Mesendoderm (in vitro differentiated cells): ENCODE results near the gene DIAPH3.

ENCODE experiments used
- DNase-seq: peaks from one replicate; pipeline ENCODE4 v3.0.0; 2013
- H2AK5ac ChIP-seq: 2 replicates; pipeline ENCODE4 v1.6.1; 2013; ENCODE audit warnings: low read length, inconsistent platforms
- H2BK120ac ChIP-seq: 2 replicates; pipeline ENCODE4 v1.6.1; 2013; ENCODE audit warnings: low read depth, mild to moderate bottlenecking, low read length, moderate library complexity, mixed read lengths
- H2BK15ac ChIP-seq: replicated peaks from 2 replicates; pipeline ENCODE4 v1.6.1; 2013; ENCODE audit warnings: low read depth, mild to moderate bottlenecking, moderate library complexity
- H2BK5ac ChIP-seq: 2 replicates; pipeline ENCODE4 v1.6.1; 2013; ENCODE audit warnings: low read length, inconsistent platforms
- H3K18ac ChIP-seq: 2 replicates; pipeline ENCODE4 v1.6.1; 2013; ENCODE audit warnings: mild to moderate bottlenecking, low read length, mixed read lengths
- H3K23ac ChIP-seq: one replicate; pipeline ENCODE4 v1.6.1; 2013; ENCODE audit warnings: low read length
- H3K27ac ChIP-seq: 2 replicates; pipeline ENCODE4 v1.5.1; 2013; ENCODE audit warnings: low read depth, mild to moderate bottlenecking, inconsistent platforms, low read length, moderate library complexity
- H3K27me3 ChIP-seq: 2 replicates; pipeline ENCODE4 v1.6.1; 2013; ENCODE audit warnings: low read length, control low read depth, mild to moderate bottlenecking, inconsistent platforms; ENCODE audit not compliant: insufficient read depth, poor library complexity
- H3K36me3 ChIP-seq: 2 replicates; pipeline ENCODE4 v1.6.1; 2013; ENCODE audit warnings: low read length, inconsistent platforms; ENCODE audit not compliant: control insufficient read depth, insufficient read depth
- H3K4ac ChIP-seq: one replicate; pipeline ENCODE4 v1.6.1; 2013; ENCODE audit warnings: low read depth, mild to moderate bottlenecking, low read length, moderate library complexity
- H3K4me1 ChIP-seq: 2 replicates; pipeline ENCODE4 v1.6.1; 2013; ENCODE audit warnings: low read depth, low read length, inconsistent platforms; ENCODE audit not compliant: control insufficient read depth
- H3K4me2 ChIP-seq: 2 replicates; pipeline ENCODE4 v1.6.1; 2013; ENCODE audit warnings: low read length
- H3K4me3 ChIP-seq: 2 replicates; pipeline ENCODE4 v1.5.1; 2013; ENCODE audit warnings: mild to moderate bottlenecking, low read length
- H3K56ac ChIP-seq: one replicate; pipeline ENCODE4 v1.6.1; 2013; ENCODE audit warnings: low read length
- H3K79me1 ChIP-seq: 2 replicates; pipeline ENCODE4 v1.6.1; 2013; ENCODE audit warnings: low read length, inconsistent platforms
- H3K79me2 ChIP-seq: 2 replicates; pipeline ENCODE4 v1.6.1; 2013; ENCODE audit warnings: mild to moderate bottlenecking, low read length; ENCODE audit not compliant: control insufficient read depth, insufficient read depth
- H3K9ac ChIP-seq: 2 replicates; pipeline ENCODE4 v1.6.1; 2013; ENCODE audit warnings: low read length, inconsistent platforms
- H4K5ac ChIP-seq: one replicate; pipeline ENCODE4 v1.6.1; 2013; ENCODE audit warnings: low read length
- H4K8ac ChIP-seq: one replicate; pipeline ENCODE4 v1.6.1; 2013; ENCODE audit warnings: low read depth, mild to moderate bottlenecking, control low read depth, low read length, moderate library complexity
- WGBS: extraction: QIAGEN DNeasy Blood & Tissue Kit; methylation state at CpG from one replicate; pipeline ENCODE4 v1.1.7; 2013; ENCODE audit warnings: low lambda C conversion rate, missing lambda C conversion rate; ENCODE audit not compliant: insufficient coverage; ENCODE audit errors: extremely low coverage; 5-methylcytosine and 5-hydroxymethylcytosine counted together

The DIAPH3 gene

DNA sequence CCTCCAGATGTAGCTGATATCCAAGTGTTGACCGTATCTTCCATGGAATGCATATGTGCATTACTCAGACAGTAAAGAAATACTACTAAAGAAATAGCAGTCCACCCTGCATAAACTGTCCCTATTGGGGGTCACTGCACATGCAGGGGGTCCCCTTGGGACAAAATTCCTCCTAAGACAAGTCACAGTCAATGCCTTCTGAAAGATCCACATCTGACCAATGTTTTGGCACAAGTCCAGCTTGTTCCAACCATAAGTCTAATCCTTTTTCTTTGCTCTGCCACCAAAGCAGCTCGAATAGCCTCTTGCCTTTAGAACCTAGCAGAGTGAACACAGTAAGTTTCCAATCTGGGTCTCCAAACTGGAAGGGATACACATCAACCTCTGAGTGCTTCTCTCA, 87.9 kb downstream of the DIAPH3 start:
- Histone ChIP-seq H3K23ac (no peak overlapping the region), H3K4ac (no peak overlapping the region), H2BK120ac (no peak overlapping the region)

DNA sequence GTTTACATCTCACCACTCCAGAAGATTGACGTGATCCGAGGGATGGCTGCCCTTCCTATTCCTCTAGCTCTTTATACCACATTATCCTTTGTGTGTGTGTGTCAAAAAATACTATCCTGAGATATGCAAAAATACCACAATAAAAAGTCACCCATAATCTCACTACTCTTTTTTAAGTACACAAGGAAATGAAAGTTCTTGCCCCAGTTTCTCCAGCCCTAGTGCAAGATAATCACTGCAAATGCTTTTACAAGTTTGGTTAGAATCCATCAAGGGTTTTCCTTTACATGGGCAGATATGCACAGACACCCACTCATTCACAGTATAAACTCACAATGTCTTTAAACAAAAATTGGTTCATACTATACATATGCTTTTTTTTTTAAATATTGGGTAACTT, 89.3 kb downstream of the DIAPH3 start:
- no CpG with 5 or more reads among the region's 2 CpGs for WGBS
- Histone ChIP-seq H3K4me2 (no peak overlapping the region), H4K8ac (no peak overlapping the region), H3K4me1 (no peaks in the 10 kb centered on the region), H3K18ac (no peak overlapping the region), H3K27ac (no peak overlapping the region), H3K9ac (no peak overlapping the region), H3K23ac (no peak overlapping the region), H3K36me3 (no peaks in the 10 kb centered on the region), H3K79me2 (no peaks in the 10 kb centered on the region), H4K5ac (no peak overlapping the region), H2AK5ac (no peak overlapping the region), H3K4me3 (no peak overlapping the region), H3K4ac (no peak overlapping the region), H2BK15ac (no peak overlapping the region), H3K79me1 (peaks cover 4% of the 10 kb centered on the region), H3K56ac (no peak overlapping the region), H3K27me3 (no peaks in the 10 kb centered on the region), H2BK5ac (no peak overlapping the region), H2BK120ac (no peak overlapping the region)
- DNase-seq = no peak

More for the DNA sequence above, 87.9 kb downstream of the DIAPH3 start:
- Histone ChIP-seq H2BK15ac (no peak overlapping the region), H3K56ac (no peak overlapping the region), H3K36me3 (no peaks in the 10 kb centered on the region), H4K8ac (peak overlapping the region; percentile 66), H3K27ac (no peak overlapping the region), H3K18ac (no peak overlapping the region), H3K4me3 (no peak overlapping the region), H3K27me3 (no peaks in the 10 kb centered on the region), H3K9ac (no peak overlapping the region), H3K79me2 (no peaks in the 10 kb centered on the region), H3K4me2 (no peak overlapping the region), H2AK5ac (no peak overlapping the region), H3K79me1 (peaks cover 4% of the 10 kb centered on the region), H2BK5ac (no peak overlapping the region), H4K5ac (no peak overlapping the region), H3K4me1 (no peaks in the 10 kb centered on the region)
- no CpG with 5 or more reads among the region's 2 CpGs for WGBS
- DNase-seq = no peak

DNA sequence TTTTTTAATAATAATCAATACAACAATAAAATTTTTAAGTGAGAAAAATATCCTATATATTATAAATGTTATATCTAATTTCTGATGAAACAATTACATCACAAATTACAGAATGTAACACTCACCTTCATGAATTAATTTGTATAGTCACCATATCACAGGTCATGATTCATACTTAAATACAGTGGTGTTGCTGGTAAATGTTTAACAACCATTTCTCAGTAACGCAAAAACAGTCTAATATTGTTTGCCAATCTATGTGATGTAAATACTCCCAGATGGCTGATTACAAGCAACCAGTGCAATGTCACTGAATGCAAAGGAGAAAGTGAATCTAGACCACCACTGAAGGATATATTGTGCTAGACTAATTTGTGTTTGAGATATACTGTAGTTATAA, 97.5 kb downstream of the DIAPH3 start:
- Histone ChIP-seq H3K27me3 (no peaks in the 10 kb centered on the region), H3K4me1 (no peaks in the 10 kb centered on the region), H3K79me2 (no peaks in the 10 kb centered on the region), H2BK120ac (no peak overlapping the region), H2AK5ac (no peak overlapping the region), H3K36me3 (no peaks in the 10 kb centered on the region), H2BK15ac (no peak overlapping the region), H3K4me3 (no peak overlapping the region), H3K4me2 (no peak overlapping the region), H3K18ac (no peak overlapping the region), H3K23ac (no peak overlapping the region), H4K8ac (no peak overlapping the region), H3K9ac (no peak overlapping the region), H3K56ac (no peak overlapping the region), H3K79me1 (no peaks in the 10 kb centered on the region), H3K27ac (no peak overlapping the region), H3K4ac (no peak overlapping the region), H2BK5ac (no peak overlapping the region), H4K5ac (no peak overlapping the region)
- DNase-seq = no peak
- WGBS = no CpG with 5 or more reads among the region's 1 CpG

GRCh38 chr13:60062502-60062901, 101.2 kb downstream of the DIAPH3 start:
- H4K8ac ChIP-seq = no peak overlapping the region
- H3K56ac ChIP-seq = no peak overlapping the region
- H2AK5ac ChIP-seq = no peak overlapping the region
- H3K4me1 ChIP-seq = no peaks in the 10 kb centered on the region
- H3K23ac ChIP-seq = no peak overlapping the region
- no peak overlapping the region for H4K5ac ChIP-seq
- H3K36me3 ChIP-seq = no peaks in the 10 kb centered on the region
- H3K9ac ChIP-seq = no peak overlapping the region
- H3K4ac ChIP-seq = no peak overlapping the region
- H3K79me2 ChIP-seq = no peaks in the 10 kb centered on the region
- DNase-seq = no peak
- no peaks in the 10 kb centered on the region for H3K79me1 ChIP-seq
- H2BK120ac ChIP-seq = no peak overlapping the region
- H3K18ac ChIP-seq = no peak overlapping the region
- H3K4me3 ChIP-seq = no peak overlapping the region
- no peaks in the 10 kb centered on the region for H3K27me3 ChIP-seq
- H3K27ac ChIP-seq = no peak overlapping the region
- no peak overlapping the region for H3K4me2 ChIP-seq
- no CpG with 5 or more reads among the region's 2 CpGs for WGBS
- no peak overlapping the region for H2BK5ac ChIP-seq
- H2BK15ac ChIP-seq = no peak overlapping the region

DNA sequence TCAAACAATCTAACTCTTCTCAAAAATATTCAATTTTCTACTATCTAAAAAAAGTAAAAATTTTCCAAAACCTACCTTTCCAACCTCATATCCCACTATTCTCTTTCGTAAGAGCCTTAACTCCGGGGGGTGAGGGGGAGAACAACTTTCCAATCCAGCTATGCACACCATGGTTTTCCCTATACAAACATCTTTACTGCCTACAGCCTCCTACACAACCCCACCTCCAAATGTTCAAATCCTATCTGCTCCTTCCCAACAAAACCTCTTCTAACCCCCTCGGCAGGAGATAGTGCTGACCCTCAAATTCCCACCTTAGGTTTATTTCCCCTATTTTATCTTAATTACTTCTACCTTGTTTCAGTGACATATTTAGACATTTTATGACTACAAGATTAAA, 102.0 kb downstream of the DIAPH3 start:
- Histone ChIP-seq H3K9ac (no peak overlapping the region), H3K4me3 (no peak overlapping the region), H3K4me2 (no peak overlapping the region), H3K56ac (no peak overlapping the region), H4K5ac (no peak overlapping the region), H2BK120ac (no peak overlapping the region), H3K4me1 (no peaks in the 10 kb centered on the region), H2BK5ac (no peak overlapping the region), H2AK5ac (no peak overlapping the region), H3K36me3 (no peaks in the 10 kb centered on the region), H3K79me1 (no peaks in the 10 kb centered on the region), H3K27ac (no peak overlapping the region), H3K18ac (no peak overlapping the region), H3K23ac (no peak overlapping the region), H3K79me2 (no peaks in the 10 kb centered on the region), H4K8ac (no peak overlapping the region), H2BK15ac (no peak overlapping the region), H3K4ac (no peak overlapping the region), H3K27me3 (no peaks in the 10 kb centered on the region)
- 100% methylated on average over 1 of the region's 3 CpGs for WGBS
- DNase-seq = no peak

GRCh38 chr13:60051754-60052285, 111.9 kb downstream of the DIAPH3 start:
- Histone ChIP-seq H3K4me2 (no peak overlapping the region), H3K79me2 (no peaks in the 10 kb centered on the region), H3K4me1 (no peaks in the 10 kb centered on the region), H3K79me1 (no peaks in the 10 kb centered on the region), H3K27me3 (no peaks in the 10 kb centered on the region), H3K27ac (no peak overlapping the region), H4K5ac (no peak overlapping the region), H3K18ac (no peak overlapping the region), H2BK15ac (no peak overlapping the region), H2BK5ac (no peak overlapping the region), H3K56ac (no peak overlapping the region), H3K36me3 (no peaks in the 10 kb centered on the region), H3K4me3 (no peak overlapping the region), H3K4ac (no peak overlapping the region), H3K23ac (no peak overlapping the region), H2AK5ac (no peak overlapping the region), H4K8ac (no peak overlapping the region), H3K9ac (no peak overlapping the region), H2BK120ac (no peak overlapping the region)
- WGBS = no CpG with 5 or more reads among the region's 3 CpGs
- DNase-seq = no peak
